Panc1 (cell line): ENCODE results near the gene UNC5B. TPM values are rescaled to one million over a fixed set of nuclear protein-coding genes. Genes with fewer than 3 reads are reported as not detected.

ENCODE experiments used
- ATAC-seq: fragments of 200-7000 bp; cut with Tn5 transposase; 2 replicates; pipeline ENCODE4 v1.9.1; 2020; ENCODE audit warnings: mild to moderate bottlenecking, moderate library complexity
- BruUV-seq: library from RNA; stranded (reverse); fragments of 400-500 nt; replicated peaks from 2 replicates; lab custom pipeline; 2021; lab: Mats Ljungman, UMichigan
- CTCF ChIA-PET: fragments of 300-600 bp; sonication (Branson Sonifier 250); formaldehyde crosslinking; loops from one replicate; lab custom pipeline; 2022; ENCODE audit warnings: antibody characterized with exemption; lab: Charles Lee
- POLR2A ChIA-PET: fragments of 300-600 bp; sonication (Branson Sonifier 250); formaldehyde crosslinking; loops from one replicate; lab custom pipeline; 2022; ENCODE audit warnings: antibody characterized with exemption; lab: Charles Lee
- DNase-seq: peaks from one replicate; pipeline ENCODE4 v3.0.0-alpha.2; 2010; ENCODE audit warnings: low read depth, low spot score
- H3K27ac ChIP-seq: 2 replicates; pipeline ENCODE4 v1.5.1; 2011; ENCODE audit warnings: mild to moderate bottlenecking, low read length, inconsistent platforms
- H3K27me3 ChIP-seq: fragments of 200-500 bp; sonication (Bioruptor generic); 2 replicates; pipeline ENCODE4 v1.6.0; 2014; ENCODE audit warnings: low read length, inconsistent platforms; ENCODE audit not compliant: control insufficient read depth, insufficient read depth
- H3K36me3 ChIP-seq: fragments of 200-500 bp; sonication (Bioruptor generic); 2 replicates; pipeline ENCODE4 v1.5.1; 2014; ENCODE audit warnings: inconsistent platforms, mild to moderate bottlenecking, low read length, moderate library complexity; ENCODE audit not compliant: control insufficient read depth, insufficient read depth
- H3K4me1 ChIP-seq: 2 replicates; pipeline ENCODE4 v1.5.1; 2011; ENCODE audit warnings: inconsistent platforms, mild to moderate bottlenecking, low read length, moderate library complexity; ENCODE audit not compliant: control insufficient read depth, insufficient read depth
- H3K4me3 ChIP-seq, 2 experiments: 2 replicates each; pipeline ENCODE4 v1.5.1; 2011 to 2012; ENCODE audit warnings: low read depth in 2 of 2, low read length in 2 of 2, mild to moderate bottlenecking in 2 of 2, inconsistent platforms in 1 of 2, moderate library complexity in 1 of 2
- H3K9me3 ChIP-seq: fragments of 200-500 bp; sonication (Bioruptor generic); 2 replicates; pipeline ENCODE4 v1.5.1; 2014; ENCODE audit warnings: low read depth, mild to moderate bottlenecking, inconsistent platforms, low read length, moderate library complexity; ENCODE audit not compliant: control insufficient read depth, insufficient read depth
- CTCF ChIP-seq: fragments of 450-650 bp; IDR thresholded peaks from 2 replicates; pipeline ENCODE4 v1.5.1; 2017; ENCODE audit warnings: mild to moderate bottlenecking
- POLR2AphosphoS5 ChIP-seq: IDR thresholded peaks from 2 replicates; pipeline ENCODE4 v1.6.1; 2012; ENCODE audit warnings: mild to moderate bottlenecking, low read depth, low read length, moderate library complexity
- REST ChIP-seq, 2 experiments: IDR thresholded peaks; 2 replicates each; pipeline ENCODE4 v1.6.1; 2011 to 2012; ENCODE audit warnings: low read depth in 2 of 2, control low read depth in 1 of 2, low read length in 1 of 2, mild to moderate bottlenecking in 1 of 2, moderate library complexity in 1 of 2; ENCODE audit not compliant: insufficient read depth in 1 of 2
- SIN3A ChIP-seq: IDR thresholded peaks from 2 replicates; pipeline ENCODE4 v1.6.1; 2012; ENCODE audit warnings: low read depth, mild to moderate bottlenecking, low read length, moderate library complexity, borderline replicate concordance; ENCODE audit not compliant: insufficient read depth
- TCF7L2 ChIP-seq: IDR thresholded peaks from 2 replicates; pipeline ENCODE4 v1.6.1; 2011; ENCODE audit warnings: mild to moderate bottlenecking, low read depth, low read length, inconsistent platforms
- in situ Hi-C: cut with HindIII; loops from 2 replicates; pipeline ENCODE4 v1.10.0; 2016; ENCODE audit warnings: low sequenced_read_pairs, low pct_unique_long_range_greater_than_20kb
- intact Hi-C: fragments of 100-400 bp; cut with micrococcal nuclease; formaldehyde crosslinking; loops from one replicate; pipeline ENCODE4 v1.10.0; 2022; ENCODE audit not compliant: unreplicated experiment
- total RNA-seq: library from RNA; stranded (reverse); gene quantifications from one replicate; pipeline ENCODE4 v1.2.1, GENCODE V29; 2021; ENCODE audit not compliant: unreplicated experiment

Gene UNC5B
- total RNA-seq, 1 experiment from 2014 or later: 1.1 TPM

- no peak for DNase-seq
- in situ Hi-C loops (no loop called here), intact Hi-C loops (no loop called here)
- POLR2A ChIA-PET: interaction anchor here (0.6 kb wide), 1 partner anchor 621 kb away, joined by 4 read pairs; no protein-coding TSS in a partner anchor
- CTCF ChIA-PET: interaction anchor here (1.0 kb wide), 1 partner anchor 22 kb away, joined by 3 read pairs; no protein-coding TSS in a partner anchor
- TF ChIP-seq SIN3A (no peak), TCF7L2 (no peak), CTCF (no peak), POLR2AphosphoS5 (no peak), REST (IDR thresholded peaks at IDR 0.05; ENCODE audit: insufficient read depth in 1 of 2, low read depth in 2 of 2, low read length in 1 of 2) (no peak)
- no peak overlapping the region for H3K4me3 ChIP-seq
- no peaks in the 10 kb centered on the region for H3K36me3 ChIP-seq
- no peaks in the 10 kb centered on the region for H3K9me3 ChIP-seq
- H3K27me3 ChIP-seq: peaks cover 5% of the 10 kb centered on the region; the same call in 1 of the 2 replicates
- no TSS peak for BruUV-seq
- no peaks in the 10 kb centered on the region; the same call in 1 of the 2 replicates for H3K4me1 ChIP-seq
- ATAC-seq: no peak
- H3K27ac ChIP-seq: no peak overlapping the region
Observed at GRCh38 chr10:71248210-71248609, 35.8 kb downstream of the UNC5B start.

- TF ChIP-seq POLR2AphosphoS5: no peak
- TF ChIP-seq TCF7L2: no peak
- TF ChIP-seq SIN3A: no peak
- no peak for TF ChIP-seq CTCF
- TF ChIP-seq REST (IDR thresholded peaks at IDR 0.05; ENCODE audit: insufficient read depth in 1 of 2, low read depth in 2 of 2, low read length in 1 of 2): no peak
- intact Hi-C loops: no loop called here
- ChIA-PET POLR2A (no interaction called here), CTCF (no interaction called here)
- H3K27me3 ChIP-seq: peaks cover 5% of the 10 kb centered on the region; the same call in 1 of the 2 replicates
- H3K36me3 ChIP-seq: no peaks in the 10 kb centered on the region
- BruUV-seq: no TSS peak
- in situ Hi-C loops: no loop called here
- no peak overlapping the region for H3K4me3 ChIP-seq
- DNase-seq: no peak
- H3K27ac ChIP-seq: no peak overlapping the region
- no peak for ATAC-seq
- H3K4me1 ChIP-seq: no peaks in the 10 kb centered on the region; the same call in 1 of the 2 replicates
- no peaks in the 10 kb centered on the region for H3K9me3 ChIP-seq
Observed at GRCh38 chr10:71249996-71250395, 37.6 kb downstream of the UNC5B start.
